ENCODE measurements around the gene KRT38.

KRT38 gene

DNA sequence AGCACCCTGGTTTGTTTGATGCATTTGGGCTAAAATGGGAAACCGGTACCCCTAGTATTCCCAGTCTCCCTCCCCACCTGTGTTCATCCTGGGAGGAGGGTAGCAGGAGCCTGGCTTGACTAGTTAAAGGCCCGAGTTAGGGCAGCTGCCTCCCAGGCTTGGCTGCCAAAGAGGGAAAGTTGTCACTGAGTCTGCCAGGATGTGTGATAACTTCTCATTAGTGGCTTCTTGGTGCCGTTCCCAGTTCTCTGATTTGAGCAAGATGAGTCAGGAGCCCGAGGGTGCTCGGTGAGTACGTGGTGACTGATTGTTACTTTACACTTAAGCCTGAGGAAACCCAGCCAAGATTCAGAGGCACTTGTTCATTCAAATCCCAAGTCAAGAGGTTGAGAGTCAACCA is 23.9 kb upstream of the KRT38 start:
- DNase-seq: peak in 24 of 42 donors; percentile 10 to 77 (median 36)
- intact Hi-C loops (cut with DNase I): no loop called here

DNA sequence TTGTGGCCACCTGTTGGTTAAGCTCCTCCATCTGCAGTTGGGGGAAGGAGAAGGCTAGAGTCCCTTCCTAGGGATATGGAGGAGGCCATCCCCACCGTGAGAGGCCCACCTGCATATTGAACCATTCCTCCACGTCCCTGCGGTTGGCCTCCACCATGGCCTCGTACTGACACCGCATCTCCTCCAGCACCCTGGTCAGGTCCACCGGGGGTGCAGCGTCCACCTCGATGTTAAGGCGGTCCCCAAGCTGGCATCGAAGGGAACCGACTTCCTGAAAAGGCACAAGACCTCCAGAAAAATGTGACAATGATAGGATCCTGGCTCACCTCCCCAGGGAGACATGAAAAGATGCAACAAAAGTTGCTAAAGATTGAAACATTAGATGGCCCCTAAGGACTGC is 23.4 kb upstream of the KRT38 start:
- intact Hi-C loops (cut with DNase I): no loop called here

DNA sequence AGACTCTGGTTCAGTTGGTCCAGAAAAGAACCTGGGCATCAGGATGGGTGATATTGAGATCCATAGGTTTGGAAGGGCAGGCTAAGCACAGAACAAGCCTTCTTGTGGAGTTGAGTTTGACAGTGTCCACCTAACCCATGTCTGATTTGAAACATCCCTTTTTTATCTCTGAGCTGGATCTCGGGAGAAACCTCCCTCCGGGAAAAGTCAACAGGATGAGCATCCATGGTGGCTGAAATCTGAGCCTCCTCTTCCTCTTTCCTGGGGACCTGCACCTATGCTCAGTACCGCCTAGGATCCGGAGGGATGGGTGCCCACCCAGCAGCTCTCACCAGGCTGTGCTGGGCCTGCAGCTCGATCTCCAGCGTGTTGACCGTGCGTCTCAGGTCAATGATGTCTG is 23.0 kb upstream of the KRT38 start:
- intact Hi-C loops (cut with DNase I): no loop called here
- no peak for DNase-seq

More for the DNA sequence above, 23.4 kb upstream of the KRT38 start:
- DNase-seq: no peak

- intact Hi-C loops (cut with DNase I): no loop called here
- DNase-seq: no peak
These were observed 21.9 kb upstream of the KRT38 start for GRCh38 chr17:41462705-41463104.

DNA sequence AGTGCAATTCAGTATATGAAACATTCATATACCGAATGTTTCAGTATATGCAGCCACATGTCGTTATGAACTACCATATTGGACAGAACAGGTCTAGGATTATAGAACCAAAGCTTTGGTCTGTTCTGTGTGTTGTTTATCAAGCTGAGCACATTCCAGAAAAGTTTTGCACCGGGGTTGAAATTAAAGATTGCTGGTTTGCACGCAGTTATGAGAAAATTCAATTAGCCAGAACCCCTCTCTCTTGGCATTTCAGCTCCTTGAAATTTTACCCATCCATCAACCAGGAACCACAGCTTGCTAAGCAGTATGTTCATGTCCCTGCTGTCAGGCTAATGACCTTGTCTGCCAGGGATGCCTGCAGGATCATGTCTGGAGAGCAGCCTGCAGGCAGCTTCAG is 16.9 kb upstream of the KRT38 start:
- DNase-seq: no peak
- intact Hi-C loops (cut with DNase I): no loop called here

- DNase-seq: no peak
- intact Hi-C loops (cut with DNase I): no loop called here
These were observed 15.4 kb upstream of the KRT38 start for GRCh38 chr17:41456204-41456603.

DNA sequence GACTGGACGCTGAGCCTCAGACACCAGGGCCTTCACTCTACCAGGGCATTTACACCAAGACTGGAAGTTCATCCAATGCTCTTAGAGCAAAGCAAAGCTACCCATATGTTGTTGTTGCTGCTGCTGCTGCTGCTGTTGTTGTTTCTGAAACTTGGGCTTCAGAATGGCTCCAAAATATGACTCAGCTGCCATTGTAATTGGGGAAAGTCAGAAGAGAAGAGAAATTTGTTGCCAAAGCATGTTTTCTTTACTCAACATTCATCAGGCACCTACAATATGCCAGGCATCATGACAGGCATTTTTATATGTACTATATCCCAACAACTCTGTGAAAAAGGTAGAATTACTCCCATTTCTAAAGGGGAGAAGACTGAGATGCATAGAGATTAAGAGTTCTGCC is 14.5 kb upstream of the KRT38 start:
- no peak for DNase-seq
- intact Hi-C loops (cut with DNase I): no loop called here

GRCh38 chr17:41453066-41453465 is 12.3 kb upstream of the KRT38 start:
- intact Hi-C loops (cut with DNase I): no loop called here
- DNase-seq: no peak

DNA sequence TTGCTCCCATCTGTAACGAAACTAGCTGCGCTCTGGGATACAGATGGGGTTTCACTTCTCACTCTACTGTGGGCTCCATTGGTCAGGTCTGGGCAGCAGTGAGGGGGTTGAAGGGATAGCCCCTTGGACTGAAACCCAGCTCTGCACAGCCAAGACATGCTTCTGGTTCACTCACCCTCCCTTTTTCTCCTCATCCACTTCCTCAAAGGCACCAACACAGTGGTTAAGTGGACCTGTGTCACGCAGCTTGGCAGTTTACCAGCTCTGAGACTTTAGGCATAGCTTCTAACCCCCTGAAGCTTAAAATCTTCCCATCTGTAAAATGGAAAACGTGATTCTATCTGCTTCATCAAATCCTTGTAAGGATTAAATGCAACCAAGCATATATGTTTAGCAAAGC is 11.5 kb upstream of the KRT38 start:
- no peak for DNase-seq
- intact Hi-C loops (cut with DNase I): no loop called here

DNA sequence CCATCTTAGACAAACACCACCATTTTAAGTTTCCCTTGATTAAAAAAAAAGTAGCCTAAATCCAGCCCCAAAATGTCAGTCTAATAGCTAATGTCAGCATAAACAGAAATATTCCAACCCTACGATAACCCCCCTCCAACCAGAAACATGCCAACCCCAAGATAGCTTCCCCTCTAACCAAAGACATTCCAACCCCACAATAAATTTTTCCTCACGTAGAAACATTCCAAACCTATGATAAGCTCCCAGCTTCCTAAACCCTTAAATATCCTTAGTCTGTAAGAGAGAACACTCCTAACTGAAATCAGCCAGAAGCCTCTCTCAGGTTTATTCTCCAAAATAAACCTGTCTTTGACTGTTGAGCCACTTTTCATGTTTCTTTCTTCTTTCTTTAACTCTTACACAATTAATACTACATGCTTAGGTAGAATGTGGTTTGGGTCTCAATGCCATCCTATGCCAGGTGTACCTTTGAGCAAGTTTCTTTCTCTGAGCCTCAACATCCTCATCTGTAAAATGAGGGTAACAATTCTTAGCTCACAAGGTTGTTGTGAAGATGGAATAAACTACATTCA is 10.5 kb upstream of the KRT38 start:
- DNase-seq: no peak
- intact Hi-C loops (cut with DNase I): no loop called here

DNA sequence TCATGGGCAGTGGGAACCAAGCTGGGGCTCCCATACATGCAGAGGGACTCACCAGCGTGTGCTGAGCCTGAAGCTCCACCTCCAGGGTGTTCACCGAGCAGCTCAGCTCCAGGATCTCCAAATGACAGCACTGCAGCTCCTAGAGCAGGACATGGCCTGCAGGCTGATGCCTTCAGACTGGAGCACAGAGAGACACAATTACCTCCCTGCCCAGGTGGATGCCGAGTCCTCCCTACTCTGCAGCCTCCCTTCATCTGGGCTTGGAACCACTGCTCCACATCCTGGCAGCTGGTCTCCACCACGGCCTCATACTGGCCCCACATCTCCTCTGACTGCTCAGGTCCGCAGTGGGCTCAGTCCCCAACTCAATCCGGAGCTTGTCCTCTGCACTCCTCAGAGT is 8.2 kb upstream of the KRT38 start:
- intact Hi-C loops (cut with DNase I): no loop called here
- no peak for DNase-seq

GRCh38 chr17:41448506-41448905 is 7.7 kb upstream of the KRT38 start:
- intact Hi-C loops (cut with DNase I): no loop called here

GRCh38 chr17:41446806-41447205 is 6.0 kb upstream of the KRT38 start:
- intact Hi-C loops (cut with DNase I): no loop called here

More at GRCh38 chr17:41448506-41448905, 7.7 kb upstream of the KRT38 start:
- DNase-seq: no peak

GRCh38 chr17:41444640-41445039 is 3.9 kb upstream of the KRT38 start:
- intact Hi-C loops (cut with DNase I): no loop called here
- no peak for DNase-seq

More at GRCh38 chr17:41446806-41447205, 6.0 kb upstream of the KRT38 start:
- no peak for DNase-seq

- peak in 3 of 42 donors; percentile 12 to 45 (median 15) for DNase-seq
- intact Hi-C loops (cut with DNase I): no loop called here
These were observed 3.4 kb upstream of the KRT38 start for GRCh38 chr17:41444186-41444585.

- DNase-seq: no peak
- intact Hi-C loops (cut with DNase I): no loop called here
These were observed 2.0 kb upstream of the KRT38 start for GRCh38 chr17:41442739-41443138.

DNA sequence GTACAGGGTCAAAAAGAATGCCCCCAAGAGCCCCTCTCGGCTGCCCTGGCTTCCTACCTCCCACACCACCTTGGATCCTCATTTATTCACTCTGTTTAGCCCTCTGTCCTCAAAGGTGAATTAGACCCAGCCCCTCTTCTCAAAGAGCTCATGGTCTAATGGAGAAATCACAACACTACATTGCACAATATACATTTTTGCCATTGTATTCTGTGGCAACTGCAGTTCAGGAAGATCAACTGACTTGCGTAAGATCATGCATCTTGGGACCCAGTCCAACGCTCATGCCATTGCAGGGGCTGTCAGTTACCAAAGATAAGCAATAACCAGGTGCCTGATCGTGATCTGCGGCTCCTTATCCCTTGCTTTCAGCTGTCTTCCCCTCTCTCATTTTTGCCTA is 1.4 kb downstream of the KRT38 start:
- intact Hi-C loops (cut with DNase I): no loop called here

GRCh38 chr17:41437769-41438168 is 3.0 kb downstream of the KRT38 start:
- DNase-seq: no peak
- intact Hi-C loops (cut with DNase I): no loop called here

More for the DNA sequence above, 1.4 kb downstream of the KRT38 start:
- DNase-seq: no peak

DNA sequence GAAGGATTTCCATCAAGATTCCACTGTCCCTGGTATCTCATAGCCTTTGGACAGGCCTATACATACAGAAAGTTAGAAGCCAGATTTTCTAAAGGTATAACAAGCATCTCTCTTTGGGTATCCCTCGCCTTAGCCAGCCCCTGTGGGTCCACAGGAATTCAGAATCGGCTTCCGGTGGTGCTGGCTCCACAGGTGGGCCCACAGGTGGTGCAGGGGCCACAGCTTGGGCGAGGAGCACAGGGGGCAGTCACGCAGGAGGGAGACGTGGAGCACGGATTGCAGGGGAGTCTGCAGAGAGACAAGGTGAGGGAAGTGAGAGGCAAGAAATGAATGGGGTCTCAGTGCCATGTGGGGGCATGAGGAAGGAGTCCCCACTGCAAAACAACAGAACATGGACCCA is 3.5 kb downstream of the KRT38 start:
- intact Hi-C loops (cut with DNase I): no loop called here
- no peak for DNase-seq

DNA sequence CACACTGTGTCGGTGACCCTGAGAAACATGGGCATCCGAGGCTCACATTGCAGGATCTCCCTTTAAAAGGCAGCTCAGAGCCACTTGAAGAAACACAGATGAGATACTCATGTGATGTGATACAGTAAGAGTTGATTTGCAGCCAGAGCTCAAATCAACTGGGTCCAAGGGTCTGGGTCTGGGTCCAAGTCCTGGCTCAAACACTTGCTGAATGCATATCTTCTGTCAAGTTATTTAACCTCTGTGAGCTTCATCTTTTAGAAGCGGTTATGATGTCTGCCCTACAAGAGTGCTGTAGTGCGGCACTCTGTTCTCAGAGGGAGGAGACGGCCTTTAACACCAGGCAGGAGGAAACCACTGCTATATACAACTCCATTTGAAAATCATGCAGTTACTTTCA is 6.4 kb downstream of the KRT38 start:
- no peak for DNase-seq
- intact Hi-C loops (cut with DNase I): no loop called here

DNA sequence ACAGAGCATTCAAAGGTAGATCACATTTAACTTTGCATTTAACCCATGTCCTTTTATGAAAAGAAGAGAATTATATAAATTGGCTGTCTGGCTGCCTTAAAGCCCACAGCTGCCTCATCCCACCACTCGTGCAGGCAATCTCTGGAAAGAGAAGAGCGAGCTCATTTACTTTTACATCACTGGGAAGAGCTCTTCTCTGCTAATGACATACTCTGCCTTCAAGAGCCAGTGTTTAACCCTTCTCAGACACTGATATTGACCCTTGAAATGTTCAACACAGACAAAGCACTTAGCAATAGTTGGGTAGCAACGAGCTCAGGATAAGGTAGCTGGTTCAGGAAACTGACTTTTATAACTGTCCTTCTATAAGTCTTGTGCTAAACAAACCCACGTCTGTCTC is 6.8 kb downstream of the KRT38 start:
- DNase-seq: no peak
- intact Hi-C loops (cut with DNase I): no loop called here

GRCh38 chr17:41433586-41433985 is 7.2 kb downstream of the KRT38 start:
- no peak for DNase-seq
- intact Hi-C loops (cut with DNase I): no loop called here

Measured in head of caudate nucleus (tissue), 42 donors.